Measurements from ENCODE around the gene LY86. TPM values are rescaled to one million over a fixed set of nuclear protein-coding genes. Genes with fewer than 3 reads are reported as not detected.

The LY86 gene
- total and polyA plus RNA-seq, 4 donors: 5.2 to 12.4 (median 9.6) TPM

DNA sequence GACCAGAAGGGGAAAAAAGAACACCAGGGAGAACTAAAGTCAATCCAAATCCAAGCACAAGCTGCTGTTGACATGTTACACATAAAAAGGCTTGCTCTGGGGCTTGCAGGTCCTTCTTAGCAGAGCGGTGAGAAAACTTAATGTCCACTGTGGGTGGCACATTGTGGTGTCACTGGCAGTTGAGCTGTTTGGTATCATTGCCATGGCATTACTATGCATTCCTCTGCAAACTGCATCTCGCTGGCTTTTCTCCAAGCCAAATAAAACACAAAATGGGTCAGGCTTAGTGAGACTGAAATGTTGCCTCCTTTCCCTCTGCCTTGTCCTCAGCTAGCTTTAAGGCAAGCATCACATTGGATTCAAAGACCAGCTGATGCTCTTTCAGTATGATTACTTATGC is 40.9 kb downstream of the LY86 start:
- TF ChIP-seq, protein P1, sequence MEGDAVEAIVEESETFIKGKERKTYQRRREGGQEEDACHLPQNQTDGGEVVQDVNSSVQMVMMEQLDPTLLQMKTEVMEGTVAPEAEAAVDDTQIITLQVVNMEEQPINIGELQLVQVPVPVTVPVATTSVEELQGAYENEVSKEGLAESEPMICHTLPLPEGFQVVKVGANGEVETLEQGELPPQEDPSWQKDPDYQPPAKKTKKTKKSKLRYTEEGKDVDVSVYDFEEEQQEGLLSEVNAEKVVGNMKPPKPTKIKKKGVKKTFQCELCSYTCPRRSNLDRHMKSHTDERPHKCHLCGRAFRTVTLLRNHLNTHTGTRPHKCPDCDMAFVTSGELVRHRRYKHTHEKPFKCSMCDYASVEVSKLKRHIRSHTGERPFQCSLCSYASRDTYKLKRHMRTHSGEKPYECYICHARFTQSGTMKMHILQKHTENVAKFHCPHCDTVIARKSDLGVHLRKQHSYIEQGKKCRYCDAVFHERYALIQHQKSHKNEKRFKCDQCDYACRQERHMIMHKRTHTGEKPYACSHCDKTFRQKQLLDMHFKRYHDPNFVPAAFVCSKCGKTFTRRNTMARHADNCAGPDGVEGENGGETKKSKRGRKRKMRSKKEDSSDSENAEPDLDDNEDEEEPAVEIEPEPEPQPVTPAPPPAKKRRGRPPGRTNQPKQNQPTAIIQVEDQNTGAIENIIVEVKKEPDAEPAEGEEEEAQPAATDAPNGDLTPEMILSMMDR (IDR thresholded peaks at IDR 0.05; ENCODE audit: control extremely low read depth, extremely low read depth): no peak
- no peak overlapping the region for H3K9ac ChIP-seq (ENCODE audit: insufficient read depth in 1 of 2, low read length in 2 of 2)
- DNase-seq: peak; percentile 29 to 57 (median 49)
- no peak overlapping the region for H3K4me3 ChIP-seq
- no peaks in the 10 kb centered on the region for H3K27me3 ChIP-seq (ENCODE audit: control insufficient read depth in 3 of 3, insufficient read depth in 3 of 3, low read length in 2 of 3)
- no peak overlapping the region for H3K27ac ChIP-seq (ENCODE audit: low read depth in 1 of 2, low read length in 1 of 2)
- WGBS, 2 donors: 66 to 78% methylated on average over 2 of the region's 2 CpGs
- no peaks in the 10 kb centered on the region for H3K9me3 ChIP-seq (ENCODE audit: control insufficient read depth in 4 of 4, insufficient read depth in 3 of 4, low read length in 3 of 4)
- H3K36me3 ChIP-seq (ENCODE audit: control insufficient read depth in 4 of 4, insufficient read depth in 4 of 4, low read length in 4 of 4): no peaks in the 10 kb centered on the region
- no peak for ATAC-seq (ENCODE audit: insufficient read depth, low FRiP score)
- peaks cover 0 to 27% (median 11%) of the 10 kb centered on the region in 5 donors for H3K4me1 ChIP-seq (ENCODE audit: control insufficient read depth in 5 of 5, insufficient read depth in 5 of 5, low read length in 5 of 5)

DNA sequence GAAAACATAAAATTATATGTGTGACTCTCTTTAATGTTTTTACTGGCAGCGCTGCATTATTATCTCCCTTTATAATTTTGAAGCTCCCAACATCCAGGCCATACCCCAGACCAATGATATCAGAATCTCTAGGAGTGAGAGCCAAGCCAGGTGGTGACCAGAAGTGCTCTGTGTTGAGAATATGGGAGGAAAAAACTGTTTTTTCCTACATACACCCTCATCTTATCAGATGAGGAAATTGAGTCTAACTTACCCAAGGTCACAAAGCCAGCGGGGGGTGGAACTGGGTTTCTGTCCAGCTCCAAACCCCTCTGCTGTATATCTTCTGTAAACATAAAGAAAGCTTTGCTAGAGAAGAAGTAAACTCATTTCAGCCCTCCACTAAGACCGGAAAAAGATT is 42.5 kb downstream of the LY86 start:
- Histone ChIP-seq H3K27me3 (ENCODE audit: control insufficient read depth in 3 of 3, insufficient read depth in 3 of 3, low read length in 2 of 3) (no peaks in the 10 kb centered on the region), H3K4me1 (ENCODE audit: control insufficient read depth in 5 of 5, insufficient read depth in 5 of 5, low read length in 5 of 5) (peaks cover 0 to 22% (median 11%) of the 10 kb centered on the region in 5 donors), H3K9me3 (ENCODE audit: control insufficient read depth in 4 of 4, insufficient read depth in 3 of 4, low read length in 3 of 4) (no peaks in the 10 kb centered on the region), H3K36me3 (ENCODE audit: control insufficient read depth in 4 of 4, insufficient read depth in 4 of 4, low read length in 4 of 4) (no peaks in the 10 kb centered on the region), H3K4me3 (no peak overlapping the region), H3K9ac (ENCODE audit: insufficient read depth in 1 of 2, low read length in 2 of 2) (no peak overlapping the region), H3K27ac (ENCODE audit: low read depth in 1 of 2, low read length in 1 of 2) (no peak overlapping the region)
- TF ChIP-seq, protein P1 (IDR thresholded peaks at IDR 0.05; ENCODE audit: control extremely low read depth, extremely low read depth): no peak
- 71 to 72% methylated on average over 3 of the region's 3 CpGs for WGBS, 2 donors
- ATAC-seq (ENCODE audit: insufficient read depth, low FRiP score): no peak
- DNase-seq: peak in 1 of 3 donors; percentile 19

DNA sequence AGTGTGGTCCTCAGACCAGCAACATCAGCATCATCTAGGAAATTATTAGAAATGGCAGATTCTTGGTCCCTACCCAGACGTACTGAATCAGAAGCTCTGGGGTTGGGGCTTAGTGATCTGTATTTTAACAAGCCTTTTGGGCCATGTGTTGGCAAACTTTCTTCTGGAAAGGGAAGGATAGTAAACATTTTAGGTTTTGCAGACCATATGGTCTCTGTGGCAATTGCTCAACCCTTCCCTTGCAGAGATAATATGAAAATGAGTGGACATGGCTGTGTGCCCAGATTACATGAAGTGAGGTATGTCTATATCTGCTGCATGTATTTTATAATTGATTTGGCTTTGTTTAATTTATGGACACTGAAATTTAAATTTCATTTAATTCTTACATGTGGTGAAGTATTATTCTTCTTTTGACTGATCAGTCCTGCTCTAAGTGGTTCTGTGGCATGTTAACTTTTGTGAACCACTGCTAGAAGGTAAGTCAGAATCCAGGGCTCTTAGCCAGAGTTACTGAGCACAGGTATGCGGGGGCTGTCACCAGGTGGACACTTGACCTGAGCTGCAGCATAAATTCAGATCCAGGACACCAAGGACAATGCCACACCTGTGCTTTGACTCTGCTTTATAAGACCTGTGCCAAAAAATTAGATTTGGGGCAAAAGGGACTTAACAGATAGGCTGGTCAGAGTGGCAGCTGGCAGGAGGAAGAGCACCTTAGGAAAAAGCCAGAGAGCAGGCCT is 43.2 kb downstream of the LY86 start:
- H3K27me3 ChIP-seq (ENCODE audit: control insufficient read depth in 3 of 3, insufficient read depth in 3 of 3, low read length in 2 of 3): no peaks in the 10 kb centered on the region
- WGBS, 2 donors: 25 to 69% methylated on average over 2 of the region's 2 CpGs
- no peak overlapping the region for H3K27ac ChIP-seq (ENCODE audit: low read depth in 1 of 2, low read length in 1 of 2)
- H3K4me3 ChIP-seq: no peak overlapping the region
- no peak for ATAC-seq (ENCODE audit: insufficient read depth, low FRiP score)
- peaks cover 0 to 22% (median 11%) of the 10 kb centered on the region in 5 donors for H3K4me1 ChIP-seq (ENCODE audit: control insufficient read depth in 5 of 5, insufficient read depth in 5 of 5, low read length in 5 of 5)
- peak; percentile 66 to 88 (median 85) for DNase-seq
- TF ChIP-seq, protein P1 (IDR thresholded peaks at IDR 0.05; ENCODE audit: control extremely low read depth, extremely low read depth): no peak
- H3K9me3 ChIP-seq (ENCODE audit: control insufficient read depth in 4 of 4, insufficient read depth in 3 of 4, low read length in 3 of 4): no peaks in the 10 kb centered on the region
- no peaks in the 10 kb centered on the region for H3K36me3 ChIP-seq (ENCODE audit: control insufficient read depth in 4 of 4, insufficient read depth in 4 of 4, low read length in 4 of 4)
- no peak overlapping the region for H3K9ac ChIP-seq (ENCODE audit: insufficient read depth in 1 of 2, low read length in 2 of 2)

Data from lung (tissue), 12 donors.